GM19023 (cell line): Measurements from ENCODE around the gene PRADC1.

Source experiments
- ATAC-seq: cut with Tn5 transposase; IDR thresholded peaks from one replicate; pipeline ENCODE4 v1.9.1; 2021; ENCODE audit warnings: mild to moderate bottlenecking, moderate library complexity; ENCODE audit not compliant: unreplicated experiment

Gene PRADC1

DNA sequence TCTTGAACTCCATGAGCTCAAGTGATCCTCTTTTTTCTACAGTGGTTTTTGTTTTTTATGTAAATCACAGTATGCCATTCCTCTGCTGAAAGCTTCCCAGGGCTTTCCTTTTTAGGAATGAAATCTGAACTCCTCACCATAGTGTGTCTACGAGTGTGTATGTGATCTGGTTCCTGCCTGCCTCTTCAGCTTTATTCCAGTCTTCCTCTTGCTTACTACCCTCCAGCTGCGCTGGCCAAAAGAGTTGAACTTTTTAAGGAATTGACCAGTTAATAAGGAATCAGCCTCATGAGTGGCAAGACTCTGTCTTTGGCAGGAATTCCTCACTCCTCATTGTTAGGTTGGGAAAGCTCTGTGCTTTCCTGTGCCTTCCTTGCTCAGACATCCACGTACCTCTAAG lies 5.1 kb upstream of the PRADC1 start:
- ATAC-seq: no peak

DNA sequence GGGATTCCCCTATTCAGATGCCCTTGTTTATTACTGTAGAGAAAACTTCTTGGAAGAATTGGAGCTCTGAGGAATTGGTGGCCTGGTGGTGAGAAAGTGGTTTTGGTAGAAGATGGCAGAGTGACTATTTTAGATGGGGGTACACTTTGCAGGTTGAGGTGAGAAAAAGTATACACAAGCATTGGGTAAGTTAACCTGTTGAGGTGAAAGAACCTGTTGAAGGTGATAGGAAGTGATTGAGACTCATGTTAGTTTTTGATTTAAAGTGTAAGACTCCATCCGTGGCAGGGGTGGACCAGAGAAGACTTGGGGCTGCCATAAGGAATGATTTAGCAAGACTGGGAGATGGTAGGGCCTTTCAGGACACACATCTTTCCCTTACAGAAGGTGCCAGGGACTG lies 4.1 kb upstream of the PRADC1 start:
- no peak for ATAC-seq

- no peak for ATAC-seq
These were observed 2.4 kb upstream of the PRADC1 start for GRCh38 chr2:73235315-73236028.

DNA sequence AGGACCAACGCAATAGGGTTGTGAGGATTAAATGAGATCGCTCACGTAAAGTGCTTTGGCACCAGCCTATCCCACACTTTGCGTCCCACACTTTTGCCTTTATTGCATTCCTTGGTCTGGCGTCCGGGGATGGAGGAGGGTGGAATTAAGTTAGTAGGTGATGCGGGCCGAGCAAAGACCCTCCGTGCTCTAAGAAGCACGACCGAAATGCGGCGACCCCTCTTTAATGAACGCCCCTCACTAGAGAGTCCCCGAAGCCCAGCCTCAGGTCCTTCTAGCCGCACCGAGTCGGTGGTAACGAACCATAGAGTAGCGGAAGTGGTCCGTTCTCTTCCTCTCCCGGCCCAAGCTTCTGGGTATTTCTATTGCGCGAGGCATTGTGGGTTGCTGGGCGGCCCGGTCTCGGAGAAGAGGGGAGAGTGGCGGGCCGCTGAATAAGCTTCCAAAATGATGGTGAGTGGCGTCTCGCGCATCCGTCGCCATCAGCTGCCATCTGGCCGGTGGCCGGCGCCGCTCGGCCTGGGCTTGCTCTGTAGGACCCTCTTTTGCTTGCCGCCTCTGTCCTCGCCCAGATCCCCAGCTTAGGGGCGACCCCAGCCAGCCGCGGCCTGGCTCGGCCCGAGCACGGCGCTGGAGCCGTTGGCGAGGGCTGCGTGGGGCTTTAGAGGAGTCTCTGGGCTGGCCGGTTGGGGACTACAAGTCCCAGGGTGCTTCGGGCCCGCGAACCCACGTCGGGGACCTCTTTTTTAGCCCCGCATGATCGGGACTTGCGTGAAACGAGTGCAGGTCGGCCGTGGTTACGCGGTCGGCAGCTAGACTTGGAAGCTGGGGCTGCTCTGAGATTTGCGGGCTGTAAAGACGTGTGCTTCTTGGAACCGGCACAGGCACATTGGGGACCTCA lies 1.1 kb upstream of the PRADC1 start, which contains the start of gene CCT7:
Gene CCT7, plus strand, starts transcription at position 377 of the 901 bp plus-strand sequence. Its CDS starts 71 bp downstream, at position 448.
- ATAC-seq: peak; percentile 65

GRCh38 chr2:73232403-73233153 lies 461 bp downstream of the PRADC1 start:
- peak; percentile 7 for ATAC-seq

DNA sequence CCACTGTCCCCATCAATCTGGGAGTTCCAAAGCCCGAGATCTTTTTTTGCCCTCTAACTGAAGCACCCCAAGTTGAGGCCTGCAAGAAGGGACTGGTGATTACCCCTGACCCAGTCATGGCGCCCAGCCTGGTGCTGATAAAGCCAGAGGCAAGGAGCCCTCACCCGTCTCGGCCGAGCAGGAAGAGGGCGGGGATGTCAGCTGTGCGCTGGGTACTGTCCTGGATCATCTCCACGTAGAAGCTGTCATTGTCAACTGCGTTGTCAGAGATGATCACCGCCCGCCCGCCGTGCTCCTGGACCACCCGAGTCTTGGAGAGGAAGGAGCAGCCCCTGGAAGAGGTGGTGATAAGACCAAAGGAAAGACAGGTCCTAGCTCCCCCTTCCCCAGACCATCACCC lies 4.4 kb downstream of the PRADC1 start:
- ATAC-seq: no peak

DNA sequence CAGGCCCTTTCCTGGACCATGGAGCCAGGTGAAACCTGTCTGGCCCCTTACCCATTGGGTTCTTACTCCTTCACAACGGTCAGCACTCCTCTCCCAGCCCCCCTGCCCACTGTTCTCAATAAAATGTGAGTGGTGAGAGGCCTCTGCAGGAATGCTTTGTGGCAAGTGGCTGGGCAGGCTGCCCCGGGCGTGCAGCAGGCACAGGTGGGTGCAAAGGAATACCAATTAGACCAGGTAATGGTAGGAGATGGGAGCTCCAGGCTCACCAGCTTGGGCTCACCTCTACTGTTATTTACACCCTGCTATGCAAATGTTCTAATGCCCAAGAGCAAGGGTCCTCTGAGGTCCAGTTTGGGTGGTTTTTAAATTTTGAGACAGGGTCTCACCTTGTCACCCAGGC lies 6.0 kb downstream of the PRADC1 start:
- no peak for ATAC-seq

- no peak for ATAC-seq
These were observed 7.3 kb downstream of the PRADC1 start for GRCh38 chr2:73225513-73226360.

DNA sequence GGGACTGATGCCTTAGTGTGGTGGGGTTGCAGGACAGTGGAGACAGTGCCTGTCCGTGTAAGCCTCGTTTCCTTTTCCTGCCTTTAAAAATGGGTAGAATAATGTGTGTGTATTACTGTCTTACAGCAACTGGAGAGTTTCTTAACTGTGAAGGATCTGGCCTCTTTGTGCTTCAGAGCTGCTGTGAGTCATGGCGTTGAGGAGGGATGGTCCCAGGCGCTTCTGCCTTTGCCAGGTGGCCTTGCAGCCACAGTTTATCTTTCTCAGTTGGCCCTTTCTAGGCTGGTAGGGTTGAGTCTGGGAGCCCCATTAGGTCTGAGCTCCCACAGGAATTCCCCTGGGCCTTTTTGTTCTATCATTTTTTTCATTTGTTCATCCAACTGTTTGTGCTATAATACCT lies 9.2 kb downstream of the PRADC1 start:
- ATAC-seq: no peak

GRCh38 chr2:73218298-73218697 lies 14.7 kb downstream of the PRADC1 start:
- no peak for ATAC-seq

DNA sequence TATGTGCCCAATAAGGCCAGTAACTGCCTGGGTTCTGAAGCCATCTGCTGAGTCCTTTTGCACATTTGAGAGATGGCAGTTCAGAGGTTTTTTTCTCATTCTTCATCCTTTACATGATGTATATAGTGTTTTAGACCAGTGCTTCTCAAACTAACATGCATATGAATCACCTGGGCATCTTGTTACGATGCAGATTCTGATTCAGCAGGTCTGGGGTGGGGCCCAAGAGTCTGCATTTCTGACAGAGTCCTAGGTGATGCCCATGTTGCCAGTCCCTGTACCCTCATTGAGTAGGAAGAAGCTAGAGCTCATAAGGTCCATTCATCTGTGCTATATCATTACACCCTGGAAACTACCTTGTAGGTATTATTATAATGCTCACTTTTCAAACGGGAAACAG lies 15.2 kb downstream of the PRADC1 start:
- no peak for ATAC-seq

GRCh38 chr2:73217160-73217559 lies 15.9 kb downstream of the PRADC1 start:
- ATAC-seq: no peak

- ATAC-seq: no peak
These were observed 17.8 kb downstream of the PRADC1 start for GRCh38 chr2:73215254-73215653.

DNA sequence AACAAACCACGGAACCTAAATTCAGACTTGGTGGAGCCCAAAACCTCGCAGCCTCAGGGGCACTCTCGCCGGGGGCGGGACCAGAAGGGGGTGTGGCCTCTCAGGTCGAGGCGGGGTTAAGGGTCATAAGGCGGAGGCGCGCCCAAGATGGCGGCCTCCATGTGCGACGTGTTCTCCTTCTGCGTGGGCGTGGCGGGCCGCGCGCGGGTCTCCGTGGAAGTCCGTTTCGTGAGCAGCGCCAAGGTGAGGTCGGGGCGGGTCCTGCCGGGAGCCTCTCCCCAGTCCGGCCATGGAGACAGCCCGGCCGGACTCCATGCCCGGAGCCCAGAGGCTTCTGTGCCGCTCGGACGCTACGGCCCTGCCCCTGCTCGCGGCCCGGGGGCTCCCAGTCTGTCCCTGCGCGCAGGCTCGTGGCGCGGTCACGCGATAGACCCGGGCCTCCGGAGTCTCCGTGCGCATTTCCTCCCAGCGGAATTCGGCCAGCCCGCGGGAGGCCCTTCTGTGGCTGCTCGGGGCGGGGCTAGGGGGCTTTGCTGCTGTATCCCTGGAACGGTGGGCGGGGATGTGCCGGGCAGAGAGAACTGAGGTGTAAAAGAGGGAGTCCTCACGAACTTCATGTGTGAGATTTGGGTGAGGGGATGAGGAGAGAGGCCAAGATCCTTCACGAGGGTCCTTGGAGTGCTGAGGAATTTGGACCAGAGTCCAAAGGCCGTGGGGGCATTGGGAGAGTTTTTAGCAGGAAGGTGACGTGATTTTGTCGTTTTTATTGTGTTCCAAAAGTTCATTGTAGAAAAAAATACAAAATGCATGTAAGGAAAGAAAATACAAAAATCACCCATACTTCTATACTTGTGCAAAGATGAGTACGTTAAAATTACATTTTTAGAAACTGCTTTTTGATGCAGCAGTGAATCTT lies 18.7 kb downstream of the PRADC1 start, which contains the start of gene SMYD5:
Gene SMYD5, plus strand, starts transcription at position 126 of the 916 bp plus-strand sequence. Its CDS starts 22 bp downstream, at position 148.
- peak; percentile 93 for ATAC-seq

DNA sequence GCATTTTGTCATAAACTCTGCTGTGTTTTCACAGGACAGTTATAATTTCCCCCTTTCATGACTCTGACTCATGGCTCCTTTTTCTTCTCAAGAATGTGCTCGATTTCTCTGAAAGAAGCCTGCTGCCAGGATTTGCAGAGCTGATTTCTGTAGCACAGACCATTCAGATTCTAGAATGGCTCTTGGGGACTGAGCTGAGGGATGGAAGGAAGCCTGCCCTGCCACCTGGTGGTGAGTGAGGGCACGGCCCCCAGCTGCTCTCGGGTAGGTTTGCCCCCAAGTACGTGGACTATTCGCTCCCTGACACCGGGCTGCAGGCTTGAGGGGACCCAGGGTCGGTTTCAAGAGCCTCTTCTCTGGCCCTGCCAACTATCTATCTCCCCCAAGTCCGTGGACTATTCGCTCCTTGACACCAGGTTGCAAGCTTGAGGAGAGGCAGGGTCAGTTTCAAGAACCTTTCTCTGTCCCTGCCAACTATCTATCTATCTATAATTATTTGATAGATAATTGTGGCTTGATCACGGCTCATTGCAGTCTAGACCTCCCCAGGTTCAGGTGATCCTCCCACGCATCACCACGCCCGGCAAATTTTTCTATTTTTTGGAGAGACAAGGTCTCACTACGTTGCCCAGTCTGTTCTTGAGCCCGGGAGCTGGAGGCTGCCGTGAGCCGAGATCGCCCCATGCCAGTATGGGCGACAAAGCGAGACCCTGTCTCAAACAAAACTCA lies 20.4 kb downstream of the PRADC1 start:
- ATAC-seq: peak; percentile 62

DNA sequence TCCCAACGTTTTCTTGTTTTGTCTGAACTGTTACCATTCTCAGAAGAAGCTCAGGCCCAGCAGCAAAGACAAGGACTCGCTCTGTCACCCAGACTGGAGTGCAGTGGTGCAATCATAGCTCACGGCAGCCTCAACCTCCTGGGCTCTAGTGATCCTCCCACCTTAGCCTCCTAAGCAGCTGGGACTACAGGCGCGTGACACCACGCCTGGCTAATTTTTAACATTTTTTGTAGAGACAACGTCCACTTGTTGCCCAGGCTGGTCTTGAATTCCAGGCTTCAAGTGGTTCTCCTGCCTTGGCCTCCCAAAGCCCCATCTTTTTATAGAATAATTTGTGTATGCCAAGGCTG lies 21.0 kb downstream of the PRADC1 start:
- ATAC-seq: no peak

GRCh38 chr2:73210696-73211095 lies 22.3 kb downstream of the PRADC1 start:
- no peak for ATAC-seq

DNA sequence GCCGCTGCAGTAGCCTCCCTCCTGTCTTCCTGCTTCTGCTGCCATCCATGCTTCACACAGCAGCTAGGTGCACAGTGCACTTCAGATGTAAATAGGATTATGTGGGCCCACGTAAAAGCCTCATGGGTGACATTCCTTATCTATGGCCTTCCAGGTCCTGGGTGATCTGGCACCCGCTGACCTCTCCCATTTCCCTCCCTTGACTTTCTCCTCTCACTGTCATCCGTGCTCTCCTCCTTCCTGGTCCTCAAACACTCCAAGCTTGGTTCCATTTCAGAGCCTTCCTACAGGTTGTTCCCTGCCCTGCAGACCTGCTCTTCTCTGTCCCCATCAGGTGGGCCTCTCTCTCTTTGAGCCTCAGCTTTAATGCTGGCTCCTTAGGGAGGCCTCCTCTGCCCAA lies 23.0 kb downstream of the PRADC1 start:
- ATAC-seq: no peak

GRCh38 chr2:73208258-73208657 lies 24.8 kb downstream of the PRADC1 start:
- no peak for ATAC-seq
